Daoy (cell line): ENCODE results near the gene KLHL40. TPM values are rescaled to one million over a fixed set of nuclear protein-coding genes. Genes with fewer than 3 reads are reported as not detected.

Experiments
- DNase-seq: peaks from one replicate; pipeline ENCODE4 v3.0.0-alpha.2; 2015; ENCODE audit warnings: low read depth
- total RNA-seq: library from RNA; depleted of rRNA; stranded (reverse); fragments of >200 nt; shearing (Covaris generic); gene quantifications from 2 replicates; pipeline ENCODE4 v1.2.3, GENCODE V29; 2014

KLHL40 gene
- total RNA-seq, 1 experiment from 2014 or later = not detected

GRCh38 chr3:42656680-42657610 lies 28.4 kb upstream of the KLHL40 start:
- DNase-seq = no peak

GRCh38 chr3:42657675-42658074 lies 27.7 kb upstream of the KLHL40 start:
- DNase-seq = no peak

- no peak for DNase-seq
Observed at GRCh38 chr3:42658091-42658770, 27.1 kb upstream of the KLHL40 start.

- DNase-seq = no peak
Observed at GRCh38 chr3:42658771-42659390, 26.5 kb upstream of the KLHL40 start.

- DNase-seq = no peak
Observed at GRCh38 chr3:42659451-42660130, 25.7 kb upstream of the KLHL40 start.

- no peak for DNase-seq
Observed at GRCh38 chr3:42660131-42660715, 25.1 kb upstream of the KLHL40 start.

- DNase-seq = no peak
Observed at GRCh38 chr3:42660898-42661297, 24.4 kb upstream of the KLHL40 start.

- DNase-seq = no peak
Observed at GRCh38 chr3:42661593-42662022, 23.7 kb upstream of the KLHL40 start.

GRCh38 chr3:42662037-42662812 lies 23.1 kb upstream of the KLHL40 start:
- DNase-seq = no peak

- DNase-seq = no peak
Observed at GRCh38 chr3:42662813-42663535, 22.4 kb upstream of the KLHL40 start.

GRCh38 chr3:42663581-42664437 lies 21.5 kb upstream of the KLHL40 start:
- DNase-seq = no peak

GRCh38 chr3:42664438-42664803 lies 20.9 kb upstream of the KLHL40 start:
- no peak for DNase-seq

GRCh38 chr3:42665050-42665878 lies 20.1 kb upstream of the KLHL40 start:
- no peak for DNase-seq

GRCh38 chr3:42666022-42666421 lies 19.3 kb upstream of the KLHL40 start:
- no peak for DNase-seq

- DNase-seq = no peak
Observed at GRCh38 chr3:42666577-42666998, 18.7 kb upstream of the KLHL40 start.

GRCh38 chr3:42667096-42667522 lies 18.2 kb upstream of the KLHL40 start:
- DNase-seq = no peak

GRCh38 chr3:42667523-42668412 lies 17.6 kb upstream of the KLHL40 start:
- DNase-seq = no peak
